WTC11 (cell line): Measurements from ENCODE around the gene REN. TPM values are rescaled to one million over a fixed set of nuclear protein-coding genes. Genes with fewer than 3 reads are reported as not detected.

Experiments used
- ATAC-seq: fragments of 200-7000 bp; cut with Tn5 transposase; 2 replicates; pipeline ENCODE4 v1.10.0; 2021; ENCODE audit warnings: mild to moderate bottlenecking, moderate library complexity
- Bru-seq: library from RNA; stranded (reverse); fragments of 400-500 nt; gene quantifications from one replicate; lab custom pipeline; 2021; lab: Mats Ljungman, UMichigan
- CTCF ChIA-PET: fragments of 300-600 bp; sonication (Branson Sonifier 250); formaldehyde crosslinking; loops from one replicate; lab custom pipeline; 2021; ENCODE audit warnings: antibody characterized with exemption; lab: Charles Lee
- POLR2A ChIA-PET: fragments of 350-600 bp; sonication (Branson Sonifier 250); formaldehyde crosslinking; loops from one replicate; lab custom pipeline; 2021; ENCODE audit warnings: antibody characterized with exemption; lab: Charles Lee
- DNase-seq: peaks from one replicate; pipeline ENCODE4 v3.0.0; 2021; ENCODE audit warnings: low spot score
- H3K27ac Mint-ChIP-seq: 2 replicates; pipeline ENCODE4 v1.8.0; 2021; ENCODE audit warnings: mixed read lengths
- H3K27me3 Mint-ChIP-seq: 2 replicates; pipeline ENCODE4 v1.8.0; 2021; ENCODE audit warnings: low read depth, mild to moderate bottlenecking, moderate library complexity, mixed read lengths
- H3K36me3 Mint-ChIP-seq: 2 replicates; pipeline ENCODE4 v1.8.0; 2021; ENCODE audit warnings: mixed read lengths
- H3K4me1 Mint-ChIP-seq: 2 replicates; pipeline ENCODE4 v1.8.0; 2022; ENCODE audit warnings: mixed read lengths
- H3K4me3 Mint-ChIP-seq: 2 replicates; pipeline ENCODE4 v1.8.0; 2021; ENCODE audit warnings: mild to moderate bottlenecking, moderate library complexity, mixed read lengths
- H3K9me3 Mint-ChIP-seq: 2 replicates; pipeline ENCODE4 v1.8.0; 2021; ENCODE audit warnings: mixed read lengths
- AFF4 ChIP-seq: sonication (generic); formaldehyde crosslinking; IDR thresholded peaks from 2 replicates; pipeline ENCODE4 v1.8.1; 2023; ENCODE audit warnings: mild to moderate bottlenecking, missing genetic modification reagents, borderline replicate concordance
- ATF3 ChIP-seq: sonication (generic); formaldehyde crosslinking; conservative IDR thresholded peaks from 2 replicates; pipeline ENCODE4 v1.8.1; 2022; ENCODE audit warnings: mild to moderate bottlenecking, missing genetic modification reagents
- CBFB ChIP-seq: sonication (generic); formaldehyde crosslinking; IDR thresholded peaks from 2 replicates; pipeline ENCODE4 v1.8.1; 2022; ENCODE audit warnings: mild to moderate bottlenecking, low read depth, missing genetic modification reagents
- CREM ChIP-seq: sonication (generic); formaldehyde crosslinking; IDR thresholded peaks from 2 replicates; pipeline ENCODE4 v1.8.1; 2022; ENCODE audit warnings: mild to moderate bottlenecking, missing genetic modification reagents, moderate library complexity
- E2F1 ChIP-seq: sonication (generic); formaldehyde crosslinking; IDR thresholded peaks from 2 replicates; pipeline ENCODE4 v1.8.0; 2022; ENCODE audit warnings: mild to moderate bottlenecking, missing genetic modification reagents
- E2F4 ChIP-seq: sonication (generic); formaldehyde crosslinking; IDR thresholded peaks from 2 replicates; pipeline ENCODE4 v1.8.1; 2022; ENCODE audit warnings: low read depth, mild to moderate bottlenecking, moderate library complexity, missing genetic modification reagents, borderline replicate concordance
- E2F5 ChIP-seq: sonication (generic); formaldehyde crosslinking; IDR thresholded peaks from 2 replicates; pipeline ENCODE4 v1.8.1; 2022; ENCODE audit warnings: mild to moderate bottlenecking, moderate library complexity, missing genetic modification reagents
- ELF4 ChIP-seq: sonication (generic); formaldehyde crosslinking; IDR thresholded peaks from 2 replicates; pipeline ENCODE4 v1.8.1; 2022; ENCODE audit warnings: low read depth, mild to moderate bottlenecking, moderate library complexity, missing genetic modification reagents
- FOXK1 ChIP-seq: sonication (generic); formaldehyde crosslinking; IDR thresholded peaks from 2 replicates; pipeline ENCODE4 v1.8.0; 2022; ENCODE audit warnings: mild to moderate bottlenecking, moderate library complexity, missing genetic modification reagents
- FOXP1 ChIP-seq: sonication (generic); formaldehyde crosslinking; IDR thresholded peaks from 2 replicates; pipeline ENCODE4 v1.8.0; 2022; ENCODE audit warnings: missing genetic modification reagents, mild to moderate bottlenecking, moderate library complexity, borderline replicate concordance
- HMGXB4 ChIP-seq: sonication (generic); formaldehyde crosslinking; IDR thresholded peaks from 2 replicates; pipeline ENCODE4 v1.8.1; 2023; ENCODE audit warnings: mild to moderate bottlenecking, moderate library complexity, missing genetic modification reagents
- IRF2 ChIP-seq: sonication (generic); formaldehyde crosslinking; IDR thresholded peaks from 2 replicates; pipeline ENCODE4 v1.8.0; 2022; ENCODE audit warnings: low read depth, missing genetic modification reagents, borderline replicate concordance
- JAZF1 ChIP-seq: fragments of 250-450 bp; sonication (Bioruptor Pico); IDR thresholded peaks from 2 replicates; pipeline ENCODE4 v1.9.0; 2021; ENCODE audit warnings: moderate library complexity, mild to moderate bottlenecking, inconsistent platforms
- MXD4 ChIP-seq: fragments of 250-450 bp; sonication (Bioruptor Pico); IDR thresholded peaks from 2 replicates; pipeline ENCODE4 v1.8.0; 2021; ENCODE audit warnings: mild to moderate bottlenecking, moderate library complexity, borderline replicate concordance
- NFYB ChIP-seq: sonication (generic); formaldehyde crosslinking; conservative IDR thresholded peaks from 2 replicates; pipeline ENCODE4 v1.8.0; 2022; ENCODE audit warnings: low read depth, missing genetic modification reagents
- SMAD4 ChIP-seq: sonication (generic); formaldehyde crosslinking; IDR thresholded peaks from 2 replicates; pipeline ENCODE4 v1.8.0; 2022; ENCODE audit warnings: mild to moderate bottlenecking, missing genetic modification reagents
- ZBTB21 ChIP-seq: sonication (generic); formaldehyde crosslinking; IDR thresholded peaks from 2 replicates; pipeline ENCODE4 v1.8.1; 2023; ENCODE audit warnings: mild to moderate bottlenecking, missing genetic modification reagents, borderline replicate concordance
- ZMAT4 ChIP-seq: fragments of 250-450 bp; sonication (Bioruptor Pico); IDR thresholded peaks from 2 replicates; pipeline ENCODE4 v1.9.0; 2021; ENCODE audit warnings: mild to moderate bottlenecking
- ZNF138 ChIP-seq: sonication (generic); formaldehyde crosslinking; conservative IDR thresholded peaks from 2 replicates; pipeline ENCODE4 v1.8.1; 2022; ENCODE audit warnings: mild to moderate bottlenecking, moderate library complexity, missing genetic modification reagents
- ZSCAN18 ChIP-seq: fragments of 250-450 bp; sonication (Bioruptor Pico); IDR thresholded peaks from 2 replicates; pipeline ENCODE4 v2.1.2; 2022; ENCODE audit warnings: mild to moderate bottlenecking, moderate library complexity
- long read RNA-seq, 3 experiments: library from RNA in 1 of 3; library from capped mRNA in 1 of 3; library from polyadenylated mRNA in 1 of 3; unstranded in 2 of 3; stranded (forward) in 1 of 3; transcript quantifications; one replicate each; pipeline ENCODE4 v2.0.0, GENCODE V29; 2021
- total RNA-seq: library from RNA; stranded (reverse); gene quantifications from 3 replicates; pipeline ENCODE4 v1.2.3, GENCODE V29; 2021

Gene REN
- total RNA-seq: not detected in 3 replicates
- not detected for Bru-seq, nascent RNA
- long read RNA-seq, experiment 1: 0 reads
- long read RNA-seq, experiment 2: 0 reads
- long read RNA-seq, experiment 3: 0 reads

GRCh38 chr1:204166219-204166618 is at the start of gene REN:
TSS of gene REN (minus strand) at chr1:204166337. CDS start at chr1:204166293, 44 bp downstream.
- H3K4me1 Mint-ChIP-seq: peaks cover 2% of the 10 kb centered on the region; the same call in 1 of the 2 replicates
- no peak for ATAC-seq
- no peak for DNase-seq
- peaks cover 22% of the 10 kb centered on the region for H3K36me3 Mint-ChIP-seq
- peaks cover 30% of the 10 kb centered on the region for H3K9me3 Mint-ChIP-seq
- ChIA-PET POLR2A (no interaction called here), CTCF (interaction anchor here (0.6 to 8.4 kb wide), 7 partner anchors 32 to 232 kb away, joined by 3 to 159 read pairs (median 5); partner anchors contain the start of gene GOLT1A)
- H3K27ac Mint-ChIP-seq: no peak within 1 kb of the TSS
- no peak for TF ChIP-seq JAZF1 (CRISPR knock-in tag)
- TF ChIP-seq HMGXB4 (CRISPR knock-in tag): no peak
- no peak for TF ChIP-seq ELF4 (CRISPR knock-in tag)
- TF ChIP-seq IRF2 (CRISPR knock-in tag): no peak
- no peak for TF ChIP-seq E2F4 (CRISPR knock-in tag)
- TF ChIP-seq MXD4: no peak
- H3K4me3 Mint-ChIP-seq: no peak within 1 kb of the TSS
- peaks cover 18% of the 10 kb centered on the region for H3K27me3 Mint-ChIP-seq

- ATAC-seq: peak; percentile 96
- no peaks in the 10 kb centered on the region for H3K9me3 Mint-ChIP-seq
- DNase-seq: peak; percentile 93
- no peaks in the 10 kb centered on the region for H3K27me3 Mint-ChIP-seq
- peak within 1 kb of the TSS; percentile 69 for H3K4me3 Mint-ChIP-seq
- peak within 1 kb of the TSS; percentile 93 for H3K27ac Mint-ChIP-seq
- peaks cover 6% of the 10 kb centered on the region for H3K4me1 Mint-ChIP-seq
- CTCF ChIA-PET: interaction anchor here (0.6 to 5.5 kb wide), 55 partner anchors 9 to 343 kb away, joined by 3 to 118 read pairs (median 5); partner anchors contain the start of genes ETNK2, KISS1, PLEKHA6 and REN
- POLR2A ChIA-PET: interaction anchor here (0.6 to 1.4 kb wide), 6 partner anchors 42 to 302 kb away, joined by 3 to 6 read pairs (median 3); partner anchors contain the start of gene MDM4
- H3K36me3 Mint-ChIP-seq: no peaks in the 10 kb centered on the region
- TF ChIP-seq ZMAT4 (CRISPR knock-in tag): no peak
- peak; percentile 69; the same call in 1 of the 2 replicates for TF ChIP-seq CREM (CRISPR knock-in tag)
- no peak for TF ChIP-seq E2F1 (CRISPR knock-in tag)
- no peak for TF ChIP-seq AFF4 (CRISPR knock-in tag)
- 0 out of 2 replicates have a peak, but pooled peaks have one; percentile 77 for TF ChIP-seq E2F5 (CRISPR knock-in tag)
- no peak for TF ChIP-seq SMAD4
- TF ChIP-seq CBFB: 0 out of 2 replicates have a peak, but pooled peaks have one; percentile 52
- peak; percentile 89; the same call in 1 of the 2 replicates for TF ChIP-seq ZBTB21 (CRISPR knock-in tag)
- peak; percentile 84; the same call in 1 of the 2 replicates for TF ChIP-seq FOXP1 (CRISPR knock-in tag)
- no peak for TF ChIP-seq ZSCAN18 (CRISPR knock-in tag)
- TF ChIP-seq ZNF138: peak; percentile 91
- no peak for TF ChIP-seq ATF3 (CRISPR knock-in tag)
- TF ChIP-seq NFYB (CRISPR knock-in tag): no peak; the same call in 1 of the 2 replicates
- peak; percentile 83 for TF ChIP-seq FOXK1 (CRISPR knock-in tag)
Observed at GRCh38 chr1:204213668-204214662, 47.8 kb upstream of the REN start, which contains the start of gene GOLT1A. TSS of gene GOLT1A (minus strand) at chr1:204213988. CDS start at chr1:204213906, 82 bp downstream.
